ENCODE measurements around the gene TMTC3. TPM values are rescaled to one million over a fixed set of nuclear protein-coding genes. Genes with fewer than 3 reads are reported as not detected.

Gene TMTC3
- total RNA-seq, 2 experiments from 2014 or later, result 5.5 to 9.4 TPM

GRCh38 chr12:88228720-88229119, 86.6 kb downstream of the TMTC3 start:
- Histone ChIP-seq H3K36me3 (ENCODE audit: insufficient read depth, low read length) (no peaks in the 10 kb centered on the region), H4K20me1 (ENCODE audit: insufficient read depth, low read length) (no peaks in the 10 kb centered on the region), H3K27ac (ENCODE audit: low read depth, low read length, poor library complexity, severe bottlenecking) (no peak overlapping the region), H3K4me3 (ENCODE audit: low read depth, low read length, poor library complexity, severe bottlenecking) (no peak overlapping the region), H3K9me2 (ENCODE audit: insufficient read depth, low read length) (no peaks in the 10 kb centered on the region), H3K79me2 (ENCODE audit: insufficient read depth, low read depth, low read length) (no peaks in the 10 kb centered on the region), H3K4me1 (ENCODE audit: insufficient read depth, low read length, poor library complexity, severe bottlenecking) (peaks cover 5% of the 10 kb centered on the region), H2AFZ (ENCODE audit: low read length) (no peak overlapping the region), H3K9me3 (ENCODE audit: low read length) (no peaks in the 10 kb centered on the region), H3K4me2 (ENCODE audit: low read length) (no peak overlapping the region)
- ChIA-PET CTCF (ENCODE audit: unreplicated experiment) (no interaction called here), POLR2A (no interaction called here)
- BruUV-seq (replicated peaks), result no TSS peak
- TF ChIP-seq EZH2phosphoT487 (IDR thresholded peaks at IDR 0.05; ENCODE audit: borderline replicate concordance, low read depth, low read length), result no peak
- TF ChIP-seq CTCF (conservative IDR thresholded peaks at IDR 0.05; ENCODE audit: low read length), result peak; percentile 38; the same call in 1 of the 2 replicates
- intact Hi-C loops (cut with micrococcal nuclease; ENCODE audit: unreplicated experiment), result loop anchor here (1.0 kb wide), 1 partner anchor 26 kb away; no protein-coding TSS in a partner anchor
- no peak for DNase-seq (ENCODE audit: low spot score)

GRCh38 chr12:88230271-88230670, 88.2 kb downstream of the TMTC3 start:
- POLR2A ChIA-PET, result no interaction called here
- TF ChIP-seq EZH2phosphoT487 (IDR thresholded peaks at IDR 0.05; ENCODE audit: borderline replicate concordance, low read depth, low read length), result no peak
- TF ChIP-seq CTCF (conservative IDR thresholded peaks at IDR 0.05; ENCODE audit: low read length), result no peak
- no peaks in the 10 kb centered on the region for H3K9me3 ChIP-seq (ENCODE audit: low read length)
- no peak overlapping the region for H3K4me2 ChIP-seq (ENCODE audit: low read length)
- no peak overlapping the region for H3K4me3 ChIP-seq (ENCODE audit: low read depth, low read length, poor library complexity, severe bottlenecking)
- H4K20me1 ChIP-seq (ENCODE audit: insufficient read depth, low read length), result no peaks in the 10 kb centered on the region
- H3K79me2 ChIP-seq (ENCODE audit: insufficient read depth, low read depth, low read length), result no peaks in the 10 kb centered on the region
- no peak for DNase-seq (ENCODE audit: low spot score)
- H3K36me3 ChIP-seq (ENCODE audit: insufficient read depth, low read length), result no peaks in the 10 kb centered on the region
- no peak overlapping the region for H2AFZ ChIP-seq (ENCODE audit: low read length)
- intact Hi-C loops (cut with micrococcal nuclease; ENCODE audit: unreplicated experiment), result no loop called here
- H3K4me1 ChIP-seq (ENCODE audit: insufficient read depth, low read length, poor library complexity, severe bottlenecking), result peaks cover 5% of the 10 kb centered on the region
- no TSS peak for BruUV-seq (replicated peaks)
- H3K27ac ChIP-seq (ENCODE audit: low read depth, low read length, poor library complexity, severe bottlenecking), result no peak overlapping the region
- CTCF ChIA-PET (ENCODE audit: unreplicated experiment), result no interaction called here
- H3K9me2 ChIP-seq (ENCODE audit: insufficient read depth, low read length), result no peaks in the 10 kb centered on the region

- no peak overlapping the region for H3K4me3 ChIP-seq (ENCODE audit: low read depth, low read length, poor library complexity, severe bottlenecking)
- no peaks in the 10 kb centered on the region for H3K9me3 ChIP-seq (ENCODE audit: low read length)
- no peaks in the 10 kb centered on the region for H3K9me2 ChIP-seq (ENCODE audit: insufficient read depth, low read length)
- H2AFZ ChIP-seq (ENCODE audit: low read length), result no peak overlapping the region; the same call in 1 of the 2 replicates
- no peak overlapping the region for H3K4me2 ChIP-seq (ENCODE audit: low read length)
- POLR2A ChIA-PET, result interaction anchor here (0.5 kb wide), 1 partner anchor 434 kb away, joined by 4 read pairs; no protein-coding TSS in a partner anchor
- H3K79me2 ChIP-seq (ENCODE audit: insufficient read depth, low read depth, low read length), result no peaks in the 10 kb centered on the region
- no peaks in the 10 kb centered on the region for H4K20me1 ChIP-seq (ENCODE audit: insufficient read depth, low read length)
- no peak overlapping the region for H3K27ac ChIP-seq (ENCODE audit: low read depth, low read length, poor library complexity, severe bottlenecking)
- no peaks in the 10 kb centered on the region for H3K4me1 ChIP-seq (ENCODE audit: insufficient read depth, low read length, poor library complexity, severe bottlenecking)
- no peak for DNase-seq (ENCODE audit: low spot score)
- BruUV-seq (replicated peaks), result no TSS peak
- no peaks in the 10 kb centered on the region for H3K36me3 ChIP-seq (ENCODE audit: insufficient read depth, low read length)
- TF ChIP-seq EZH2phosphoT487 (IDR thresholded peaks at IDR 0.05; ENCODE audit: borderline replicate concordance, low read depth, low read length), result no peak
- no peak for TF ChIP-seq CTCF (conservative IDR thresholded peaks at IDR 0.05; ENCODE audit: low read length)
- intact Hi-C loops (cut with micrococcal nuclease; ENCODE audit: unreplicated experiment), result no loop called here
- CTCF ChIA-PET (ENCODE audit: unreplicated experiment), result interaction anchor here (0.6 kb wide), 1 partner anchor 656 kb away, joined by 3 read pairs; no protein-coding TSS in a partner anchor
Observed at GRCh38 chr12:88235183-88235833, 93.2 kb downstream of the TMTC3 start.
